GM18499 (cell line): ENCODE results near the gene CD151.
A peak's percentile ranks its signal among the peaks of the same experiment; 100 is the strongest.

Experiments used
- ATAC-seq: cut with Tn5 transposase; IDR thresholded peaks from one replicate; pipeline ENCODE4 v1.9.1; 2021; ENCODE audit warnings: moderate number of reproducible peaks; ENCODE audit not compliant: insufficient read depth, unreplicated experiment

Gene CD151

GRCh38 chr11:813072-813455 is 19.7 kb upstream of the CD151 start:
- no peak for ATAC-seq

DNA sequence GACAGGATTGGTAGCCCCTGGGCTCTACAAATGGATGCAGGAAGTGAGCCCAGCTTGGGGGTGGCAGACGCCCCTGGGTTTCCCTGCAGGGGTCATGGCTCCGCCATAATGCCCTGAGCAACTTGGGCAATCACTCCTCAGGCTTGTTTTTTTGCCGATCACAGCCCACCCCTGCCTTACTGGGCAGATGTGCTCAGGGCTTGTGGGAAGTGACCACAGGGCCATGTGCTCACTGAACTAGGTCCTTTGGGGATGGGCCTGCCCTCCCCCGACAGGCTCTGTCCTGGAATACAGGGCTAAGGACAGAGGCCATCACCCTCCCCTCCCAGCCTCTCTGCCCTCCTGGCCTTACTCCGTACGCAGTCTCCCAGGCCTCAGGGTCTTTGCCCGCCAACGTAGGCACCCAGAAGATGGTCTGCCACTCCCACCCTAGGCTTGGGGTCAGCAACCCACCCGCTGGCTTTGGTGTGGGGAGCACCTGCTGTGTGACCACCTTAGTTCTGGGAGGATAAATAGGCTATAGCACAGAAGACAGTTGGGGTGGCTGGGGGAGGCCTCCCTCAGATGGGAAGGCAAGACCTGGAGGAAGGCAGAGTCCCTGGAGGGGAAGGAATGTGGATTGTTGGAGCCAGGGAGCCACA is 19.2 kb upstream of the CD151 start:
- ATAC-seq: no peak

DNA sequence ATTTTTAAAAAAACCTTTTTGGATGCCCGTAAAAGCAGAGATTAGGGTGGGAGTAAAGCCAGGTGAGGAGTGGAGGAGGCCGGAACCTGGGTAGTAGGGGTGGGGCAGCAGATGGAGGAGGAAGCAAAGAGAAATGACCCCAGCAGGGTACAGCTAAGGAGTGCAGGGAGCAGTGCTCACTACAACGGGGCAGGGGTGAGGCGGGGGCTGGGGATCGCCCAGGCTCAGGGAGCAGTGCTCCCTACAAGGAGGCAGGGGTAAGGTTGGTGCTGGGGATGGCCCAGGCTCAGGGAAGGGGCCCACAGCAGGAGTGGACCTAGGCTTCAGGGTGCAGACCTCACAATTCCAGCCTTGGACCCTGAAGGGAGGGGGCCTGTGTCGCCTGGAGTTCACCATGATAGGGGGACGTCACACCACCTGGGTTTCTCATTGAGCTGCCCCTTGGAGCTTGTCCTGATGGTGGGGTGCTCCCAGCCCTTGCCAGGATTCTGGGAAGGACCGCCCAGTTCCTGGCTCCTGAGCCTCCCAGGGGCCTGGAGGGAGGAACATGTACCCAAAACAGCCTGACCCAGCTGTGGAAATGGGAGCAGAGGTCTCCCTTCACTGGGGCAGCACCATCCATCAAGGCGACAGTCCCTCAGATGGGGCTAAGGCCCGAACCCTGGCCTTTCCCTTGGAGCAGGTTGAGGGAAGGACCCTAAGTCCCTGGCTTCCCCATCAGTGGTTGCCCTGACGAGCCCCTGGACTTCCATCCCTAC is 16.9 kb upstream of the CD151 start:
- ATAC-seq: no peak

GRCh38 chr11:816433-816779 is 16.3 kb upstream of the CD151 start:
- ATAC-seq: no peak

DNA sequence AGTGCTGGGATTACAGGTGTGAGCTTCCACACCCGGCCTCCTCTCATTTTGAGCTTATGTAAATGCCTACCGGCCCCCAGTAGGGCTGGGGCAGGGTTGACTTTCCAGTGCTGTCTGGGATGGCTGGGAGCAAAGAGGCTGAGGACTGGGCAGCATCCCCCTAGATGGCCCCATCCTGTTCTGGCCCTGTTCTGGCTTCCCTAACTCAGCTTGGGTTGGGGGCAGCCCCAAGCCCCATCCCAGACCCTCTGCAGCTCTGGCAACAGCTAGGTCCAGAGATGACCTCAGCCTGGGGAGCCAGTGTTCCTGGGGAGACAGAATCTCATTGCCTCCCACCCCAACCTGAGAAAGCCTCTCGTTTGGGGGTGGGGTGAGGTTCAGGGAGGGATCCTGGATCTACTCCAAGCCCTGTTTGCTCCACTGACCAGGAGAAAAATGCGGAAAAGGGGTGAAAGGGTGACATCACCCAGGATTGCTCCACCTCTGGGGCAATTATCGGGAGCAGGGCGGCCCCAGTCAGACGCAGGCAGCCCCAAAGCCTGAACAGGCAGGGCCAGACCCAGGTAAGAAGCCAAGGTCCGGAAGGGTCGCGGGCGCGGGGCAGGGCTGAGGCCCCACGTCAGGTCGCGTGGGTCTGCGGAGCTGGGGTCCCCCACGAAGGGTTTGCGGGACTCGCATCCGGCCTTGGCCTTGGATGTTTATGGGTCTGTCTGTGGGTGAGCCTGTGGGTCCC is 14.2 kb upstream of the CD151 start, which contains the start of gene PNPLA2:
Gene PNPLA2, plus strand, starts transcription at position 519 of the 733 bp plus-strand sequence. CDS start 805 bp downstream, outside the sequence.
- ATAC-seq: no peak

DNA sequence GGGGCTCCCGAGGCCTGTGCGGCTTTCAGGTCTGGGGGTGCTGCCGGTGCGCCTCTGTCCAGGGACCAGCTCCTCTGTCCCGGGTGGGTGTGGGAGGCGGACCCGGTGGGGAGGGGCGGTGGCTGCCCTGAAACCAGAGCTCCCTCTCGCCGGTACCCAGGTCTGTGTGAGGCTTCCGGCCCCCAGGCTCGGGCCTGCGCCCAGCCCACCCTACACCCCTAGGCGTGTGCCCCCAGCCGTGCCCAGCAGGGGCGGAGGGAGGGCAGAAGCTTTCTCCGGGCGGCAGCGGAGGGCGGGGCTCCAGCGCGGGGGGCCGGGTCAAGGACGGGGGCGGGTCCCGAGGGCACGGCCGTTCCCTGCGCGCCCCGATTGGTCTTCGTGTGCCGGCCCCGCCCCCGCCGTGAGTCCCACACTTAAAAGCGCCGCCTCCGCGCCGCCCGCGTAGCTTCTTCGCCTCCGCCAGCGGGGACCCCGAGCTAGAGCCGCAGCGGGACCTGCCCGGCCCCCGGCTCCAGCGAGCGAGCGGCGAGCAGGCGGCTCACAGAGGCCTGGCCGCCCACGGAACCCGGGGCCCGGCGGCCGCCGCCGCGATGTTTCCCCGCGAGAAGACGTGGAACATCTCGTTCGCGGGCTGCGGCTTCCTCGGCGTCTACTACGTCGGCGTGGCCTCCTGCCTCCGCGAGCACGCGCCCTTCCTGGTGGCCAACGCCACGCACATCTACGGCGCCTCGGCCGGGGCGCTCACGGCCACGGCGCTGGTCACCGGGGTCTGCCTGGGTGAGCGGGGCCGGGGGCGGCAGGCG is 13.4 kb upstream of the CD151 start:
- peak; percentile 21 for ATAC-seq

DNA sequence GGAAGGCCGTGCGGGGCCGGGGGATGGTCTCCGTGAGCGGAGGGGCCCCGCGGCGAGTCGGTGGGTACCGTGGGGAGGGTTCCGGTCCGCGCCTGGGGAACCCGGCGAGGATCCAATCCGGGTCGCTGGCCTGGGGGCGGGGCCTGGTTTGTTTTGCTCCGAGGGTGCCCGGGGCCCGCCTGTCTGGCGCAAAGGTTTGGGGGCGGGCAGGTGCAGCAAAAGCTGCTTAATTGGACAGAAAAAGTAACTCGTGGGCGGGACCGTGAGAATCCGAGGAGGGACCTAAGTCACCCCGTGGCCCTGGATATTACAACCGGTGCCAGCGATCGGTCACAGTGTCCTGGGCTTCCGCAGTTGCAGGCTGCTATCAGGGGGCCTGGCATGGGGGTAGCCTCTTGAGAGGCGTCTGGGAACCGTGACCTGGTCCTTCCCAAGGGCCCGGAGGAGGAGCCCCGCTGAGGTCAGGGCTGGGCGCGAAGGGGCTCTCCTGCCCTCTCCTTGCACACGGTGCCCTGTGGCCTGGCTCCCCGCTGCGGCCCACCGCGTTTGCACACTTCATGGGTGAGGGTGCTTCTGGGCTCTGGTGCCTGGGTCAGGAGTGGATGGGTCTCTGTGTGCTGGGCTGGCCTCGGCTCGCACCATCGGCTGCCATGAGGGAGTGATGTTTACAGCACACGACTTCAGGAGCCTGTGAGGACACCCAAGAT is 12.7 kb upstream of the CD151 start:
- peak; percentile 41 for ATAC-seq

DNA sequence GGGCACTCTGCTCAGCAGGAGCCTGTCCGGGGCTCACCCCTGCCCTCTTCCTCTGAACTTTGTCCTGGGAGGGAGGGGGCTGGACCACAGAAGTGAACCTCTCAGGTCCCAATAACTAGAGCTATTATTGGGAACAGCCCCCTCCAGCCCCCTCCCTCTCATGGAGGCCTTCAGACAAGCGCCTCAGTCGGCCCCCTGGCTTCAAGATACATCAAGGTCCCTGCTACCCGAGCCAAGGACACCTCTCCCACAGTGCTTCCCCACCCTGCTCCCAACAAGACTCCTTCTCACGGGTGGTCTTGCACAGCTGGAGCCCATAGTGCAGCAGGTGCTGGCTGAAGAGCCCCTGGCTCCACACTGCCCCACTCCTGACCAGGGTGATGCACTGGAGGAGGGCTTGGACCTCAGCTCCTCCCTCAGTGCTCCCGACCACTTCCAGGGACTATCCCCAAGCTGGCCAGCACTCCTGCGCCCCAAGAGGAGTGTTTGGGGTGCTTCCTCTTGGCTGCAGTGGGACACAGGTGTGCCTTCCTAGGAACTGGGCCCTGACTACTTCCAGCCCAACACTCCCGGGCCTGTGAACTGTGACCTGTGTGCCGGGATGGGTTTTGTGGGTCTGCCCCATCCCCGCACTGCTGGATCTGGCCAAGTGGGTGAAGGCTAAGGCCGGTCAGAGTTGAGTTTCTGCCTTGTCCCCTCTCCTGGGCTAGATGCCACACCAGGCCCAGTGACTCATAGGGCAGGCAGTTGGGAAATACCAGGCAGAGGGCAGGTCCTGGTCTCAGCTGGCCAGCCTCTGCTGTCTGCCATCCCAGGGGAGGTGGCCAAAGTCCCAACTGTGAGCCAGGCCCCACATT is 11.9 kb upstream of the CD151 start:
- no peak for ATAC-seq

GRCh38 chr11:821512-822371 is 11.0 kb upstream of the CD151 start:
- ATAC-seq: no peak

DNA sequence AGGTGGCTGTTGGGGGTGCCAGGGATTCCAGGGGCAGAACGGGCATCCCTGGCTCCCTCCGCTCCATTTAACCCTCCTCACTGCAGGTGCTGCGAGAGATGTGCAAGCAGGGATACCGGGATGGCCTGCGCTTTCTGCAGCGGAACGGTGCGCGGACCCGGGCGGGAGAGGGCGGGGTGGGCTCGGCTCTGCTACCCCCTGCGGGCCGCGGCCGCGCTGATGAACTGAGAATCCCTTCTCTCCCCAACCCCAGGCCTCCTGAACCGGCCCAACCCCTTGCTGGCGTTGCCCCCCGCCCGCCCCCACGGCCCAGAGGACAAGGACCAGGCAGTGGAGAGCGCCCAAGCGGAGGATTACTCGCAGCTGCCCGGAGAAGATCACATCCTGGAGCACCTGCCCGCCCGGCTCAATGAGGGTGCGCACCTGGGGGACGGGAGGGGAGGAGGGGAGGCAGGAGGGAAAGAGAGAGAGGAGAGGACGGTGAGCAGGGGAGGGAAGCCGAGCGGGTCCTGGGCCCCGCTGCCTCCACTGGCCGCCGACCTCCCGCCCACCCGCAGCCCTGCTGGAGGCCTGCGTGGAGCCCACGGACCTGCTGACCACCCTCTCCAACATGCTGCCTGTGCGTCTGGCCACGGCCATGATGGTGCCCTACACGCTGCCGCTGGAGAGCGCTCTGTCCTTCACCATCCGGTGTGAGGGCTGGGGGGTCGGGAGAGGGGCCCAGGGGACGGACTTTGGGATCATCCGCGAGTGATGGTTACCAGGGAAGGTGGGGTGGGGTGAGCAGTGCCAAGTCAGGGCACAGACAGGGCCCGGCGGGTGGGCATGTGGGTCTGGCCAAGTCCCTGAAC is 9.1 kb upstream of the CD151 start:
- no peak for ATAC-seq

- ATAC-seq: no peak
These were observed 8.4 kb upstream of the CD151 start for GRCh38 chr11:824292-824880.

GRCh38 chr11:824942-825341 is 7.8 kb upstream of the CD151 start:
- ATAC-seq: no peak

DNA sequence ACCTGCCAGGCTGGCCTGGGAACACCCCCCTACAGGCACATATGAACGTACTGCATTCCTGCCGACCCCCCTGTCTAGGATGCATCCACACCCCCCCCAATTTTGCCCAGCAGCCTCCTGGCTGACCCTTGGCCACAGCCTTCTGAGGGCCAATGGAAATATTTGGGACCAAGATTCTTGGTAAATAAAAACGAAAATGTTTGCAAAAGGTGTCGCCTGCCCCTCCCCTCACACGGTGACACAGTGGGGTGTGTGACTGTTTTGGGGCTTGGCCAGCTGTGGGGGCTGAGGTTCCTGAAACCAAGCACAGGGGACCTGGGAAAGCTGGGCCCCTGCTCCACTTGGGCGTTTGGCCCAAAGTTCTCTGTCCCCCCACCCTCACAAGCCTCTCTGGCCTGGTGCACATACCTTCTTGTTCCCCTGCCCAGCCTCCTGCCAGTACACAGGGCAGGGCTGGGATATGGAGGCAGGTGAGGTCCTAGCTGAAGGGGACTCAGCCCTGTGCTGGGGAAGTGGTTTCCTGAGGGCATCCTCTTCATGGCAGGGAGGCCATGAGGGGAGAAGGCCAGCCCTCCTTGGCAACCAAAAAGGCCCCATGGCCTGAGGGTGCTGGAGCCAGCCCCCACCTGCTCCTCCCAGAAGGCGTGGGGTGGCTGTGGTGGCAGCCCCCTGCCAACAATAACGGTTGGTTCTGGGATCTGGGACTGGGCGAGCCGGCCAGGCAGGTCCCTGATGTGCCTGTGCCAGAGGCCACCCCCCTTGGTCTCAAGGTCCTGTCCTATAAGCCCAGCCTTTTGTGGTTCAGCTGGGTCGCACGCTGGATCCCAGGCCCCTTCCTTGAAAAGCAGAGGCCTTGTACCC is 7.2 kb upstream of the CD151 start:
- no peak for ATAC-seq

DNA sequence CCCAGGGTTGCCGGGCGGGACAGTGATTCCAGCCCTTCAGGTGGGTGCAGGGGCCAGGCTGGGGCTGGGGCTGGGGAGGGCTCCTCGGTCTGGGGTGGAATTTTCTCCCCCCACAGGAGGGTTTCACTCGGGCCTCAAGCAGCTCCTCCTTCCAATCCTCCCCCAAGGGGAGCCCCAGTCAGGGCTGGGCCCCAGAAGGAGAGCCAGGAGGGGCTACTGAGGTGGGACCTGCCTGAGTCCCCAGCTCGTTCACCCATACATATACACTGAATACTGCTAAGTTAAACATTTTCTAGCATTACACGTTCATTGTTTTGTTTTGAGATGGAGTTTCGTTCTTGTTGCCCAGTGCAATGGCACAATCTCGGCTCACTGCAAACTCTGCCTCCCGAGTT is 6.5 kb upstream of the CD151 start:
- no peak for ATAC-seq

- ATAC-seq: no peak
These were observed 6.0 kb upstream of the CD151 start for GRCh38 chr11:826836-827145.
